GM10248 (cell line): ENCODE measurements around the gene EPG5.
"Not testable (repeated sequence)": the region's sequence is repeated elsewhere in the genome, so short reads cannot be mapped to it uniquely, and the experiment has no call there.

Source experiments
- CTCF ChIA-PET: fragments of 300-600 bp; sonication (Branson Sonifier 250); formaldehyde crosslinking; extraction: SDS; loops from one replicate; lab custom pipeline; 2021; ENCODE audit warnings: antibody characterized with exemption; lab: Yijun Ruan, JAX
- POLR2A ChIA-PET: fragments of 350-650 bp; sonication (Branson Sonifier 250); formaldehyde crosslinking; extraction: SDS; loops from one replicate; lab custom pipeline; 2020; ENCODE audit warnings: antibody characterized with exemption; lab: Yijun Ruan, JAX
- DNase-seq: peaks from one replicate; pipeline ENCODE4 v3.0.0; 2012; ENCODE audit errors: extremely low spot score
- TF ChIP-seq, protein P1 (sequence below): IDR thresholded peaks from 2 replicates; pipeline ENCODE4 v1.5.1; 2012; ENCODE audit warnings: mild to moderate bottlenecking, low read depth; ENCODE audit errors: extremely low read depth, missing control alignments, control extremely low read depth

Gene EPG5

GRCh38 chr18:45998244-45998643 lies 31.1 kb upstream of the EPG5 start:
- ChIA-PET CTCF (interaction anchor here (1.2 to 1.7 kb wide), 4 partner anchors 13 to 75 kb away, joined by 4 to 6 read pairs (median 4); no protein-coding TSS in a partner anchor), POLR2A (no interaction called here)
- DNase-seq: peak; percentile 19
- TF ChIP-seq, protein P1, sequence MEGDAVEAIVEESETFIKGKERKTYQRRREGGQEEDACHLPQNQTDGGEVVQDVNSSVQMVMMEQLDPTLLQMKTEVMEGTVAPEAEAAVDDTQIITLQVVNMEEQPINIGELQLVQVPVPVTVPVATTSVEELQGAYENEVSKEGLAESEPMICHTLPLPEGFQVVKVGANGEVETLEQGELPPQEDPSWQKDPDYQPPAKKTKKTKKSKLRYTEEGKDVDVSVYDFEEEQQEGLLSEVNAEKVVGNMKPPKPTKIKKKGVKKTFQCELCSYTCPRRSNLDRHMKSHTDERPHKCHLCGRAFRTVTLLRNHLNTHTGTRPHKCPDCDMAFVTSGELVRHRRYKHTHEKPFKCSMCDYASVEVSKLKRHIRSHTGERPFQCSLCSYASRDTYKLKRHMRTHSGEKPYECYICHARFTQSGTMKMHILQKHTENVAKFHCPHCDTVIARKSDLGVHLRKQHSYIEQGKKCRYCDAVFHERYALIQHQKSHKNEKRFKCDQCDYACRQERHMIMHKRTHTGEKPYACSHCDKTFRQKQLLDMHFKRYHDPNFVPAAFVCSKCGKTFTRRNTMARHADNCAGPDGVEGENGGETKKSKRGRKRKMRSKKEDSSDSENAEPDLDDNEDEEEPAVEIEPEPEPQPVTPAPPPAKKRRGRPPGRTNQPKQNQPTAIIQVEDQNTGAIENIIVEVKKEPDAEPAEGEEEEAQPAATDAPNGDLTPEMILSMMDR: no peak

DNA sequence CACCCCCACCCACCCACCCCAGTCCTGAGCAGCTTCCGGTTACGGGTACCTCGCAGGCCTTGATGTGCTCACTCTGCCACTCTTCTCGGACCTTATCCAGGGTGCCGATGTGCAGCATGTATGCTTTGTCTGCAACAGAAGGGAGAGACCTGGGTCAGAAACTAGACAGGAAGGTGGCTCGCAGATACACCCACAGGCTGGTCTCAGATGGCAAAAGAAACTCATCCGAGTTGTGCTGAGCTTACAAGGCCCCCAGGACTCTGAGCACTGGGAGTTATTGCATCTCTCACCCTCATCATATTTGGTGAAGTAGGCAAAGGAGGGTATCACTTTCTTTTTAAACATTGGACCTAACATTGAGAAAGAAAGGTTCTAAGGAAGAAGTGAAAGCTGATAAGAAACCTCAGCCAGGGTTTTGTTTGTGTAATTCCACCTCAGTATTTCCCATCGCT lies 30.6 kb upstream of the EPG5 start:
- TF ChIP-seq, protein P1: no peak
- POLR2A ChIA-PET: no interaction called here
- peak; percentile 30 for DNase-seq
- CTCF ChIA-PET: interaction anchor here (0.7 to 1.7 kb wide), 7 partner anchors 10 to 306 kb away, joined by 3 to 6 read pairs (median 4); no protein-coding TSS in a partner anchor

GRCh38 chr18:45995461-45995860 lies 28.3 kb upstream of the EPG5 start:
- POLR2A ChIA-PET: no interaction called here
- CTCF ChIA-PET: no interaction called here
- DNase-seq: no peak
- TF ChIP-seq, protein P1: no peak

- CTCF ChIA-PET: interaction anchor here (1.1 to 1.9 kb wide), 3 partner anchors 10 to 80 kb away, joined by 3 to 6 read pairs (median 4); no protein-coding TSS in a partner anchor
- TF ChIP-seq, protein P1: no peak
- POLR2A ChIA-PET: no interaction called here
- no peak for DNase-seq
Measured at GRCh38 chr18:45993438-45993837, 26.3 kb upstream of the EPG5 start.

DNA sequence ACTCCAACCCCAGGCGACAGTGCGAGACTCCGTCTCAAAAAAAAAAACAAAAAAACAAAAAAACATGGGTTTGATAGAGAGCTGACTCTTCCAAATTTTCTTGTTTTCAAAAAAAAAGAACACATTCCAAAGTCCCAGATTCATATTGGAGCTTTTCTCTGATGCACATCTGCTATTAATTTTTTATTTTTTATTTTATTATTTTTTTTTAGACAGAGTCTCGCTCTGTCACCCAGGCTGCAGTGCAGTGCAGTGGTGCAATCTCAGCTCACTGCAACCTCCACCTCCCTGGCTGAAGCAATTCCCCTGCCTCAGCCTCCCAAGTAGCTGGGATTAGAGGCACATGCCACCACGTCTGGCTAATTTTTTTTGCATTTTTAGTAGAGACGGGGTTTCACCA lies 25.4 kb upstream of the EPG5 start:
- DNase-seq, POLR2A ChIA-PET: not testable (repeated sequence)
- CTCF ChIA-PET: interaction anchor here (1.3 to 1.4 kb wide), 2 partner anchors 10 to 17 kb away, joined by 4 to 7 read pairs; no protein-coding TSS in a partner anchor

DNA sequence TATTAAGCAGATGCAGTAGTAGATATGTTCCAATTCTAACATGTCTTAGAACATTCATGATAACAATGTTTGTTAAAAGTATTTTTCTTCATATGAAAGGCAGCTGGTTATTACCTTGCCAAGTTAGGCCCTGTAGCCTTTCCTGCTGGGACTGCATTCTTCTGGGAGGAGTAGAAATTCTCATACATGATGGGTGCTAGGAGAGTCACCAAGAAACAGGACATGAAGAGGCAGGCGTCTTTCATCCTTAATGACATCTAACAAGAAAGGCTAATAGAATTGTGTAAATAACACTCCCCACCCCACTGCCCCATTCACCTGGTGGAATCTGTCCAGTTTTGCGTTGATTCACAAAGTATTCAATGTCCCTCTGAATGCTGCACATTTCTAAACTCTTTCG lies 24.7 kb upstream of the EPG5 start:
- TF ChIP-seq, protein P1: no peak
- CTCF ChIA-PET: interaction anchor here (1.0 to 1.4 kb wide), 3 partner anchors 10 to 26 kb away, joined by 3 to 7 read pairs (median 4); no protein-coding TSS in a partner anchor
- POLR2A ChIA-PET: no interaction called here

GRCh38 chr18:45984546-45985235 lies 17.6 kb upstream of the EPG5 start:
- no peak for DNase-seq
- POLR2A ChIA-PET: no interaction called here
- CTCF ChIA-PET: interaction anchor here (1.1 to 1.8 kb wide), 3 partner anchors 10 to 89 kb away, joined by 3 to 4 read pairs (median 3); no protein-coding TSS in a partner anchor
- TF ChIP-seq, protein P1: no peak

More for the DNA sequence above, 24.7 kb upstream of the EPG5 start:
- no peak for DNase-seq
